Tongue (tissue), 2 donors: ENCODE data around the gene ANKS1B. TPM values are rescaled to one million over a fixed set of nuclear protein-coding genes. Genes with fewer than 3 reads are reported as not detected.

Source experiments
- DNase-seq: peaks from one replicate; pipeline ENCODE4 v3.0.0-alpha.2; 2015
- total RNA-seq: library from RNA; depleted of rRNA; stranded (reverse); fragments of >200 nt; gene quantifications from one replicate; pipeline ENCODE4 v1.2.3, GENCODE V29; 2014

ANKS1B gene
- total RNA-seq, 1 donor from 2014 or later = 16.5 TPM

GRCh38 chr12:99450036-99450630 lies 534.6 kb downstream of the ANKS1B start:
- no peak for DNase-seq

- DNase-seq = no peak
Observed at GRCh38 chr12:99444859-99445316, 539.8 kb downstream of the ANKS1B start.

- DNase-seq = no peak
Observed at GRCh38 chr12:99442758-99443157, 542.0 kb downstream of the ANKS1B start.

- DNase-seq = no peak
Observed at GRCh38 chr12:99439399-99439798, 545.3 kb downstream of the ANKS1B start.

GRCh38 chr12:99436584-99436983 lies 548.2 kb downstream of the ANKS1B start:
- DNase-seq = no peak

GRCh38 chr12:99435095-99435791 lies 549.5 kb downstream of the ANKS1B start:
- no peak for DNase-seq

- DNase-seq = no peak
Observed at GRCh38 chr12:99433155-99433554, 551.6 kb downstream of the ANKS1B start.

GRCh38 chr12:99431203-99431602 lies 553.5 kb downstream of the ANKS1B start:
- no peak for DNase-seq

GRCh38 chr12:99427104-99427503 lies 557.6 kb downstream of the ANKS1B start:
- DNase-seq = no peak

- no peak for DNase-seq
Observed at GRCh38 chr12:99418379-99418778, 566.4 kb downstream of the ANKS1B start.

- DNase-seq = no peak
Observed at GRCh38 chr12:99413751-99414150, 571.0 kb downstream of the ANKS1B start.

GRCh38 chr12:99393763-99394162 lies 591.0 kb downstream of the ANKS1B start:
- DNase-seq = no peak

- DNase-seq = no peak
Observed at GRCh38 chr12:99392091-99392850, 592.5 kb downstream of the ANKS1B start.

- DNase-seq = no peak
Observed at GRCh38 chr12:99390707-99391106, 594.0 kb downstream of the ANKS1B start.

GRCh38 chr12:99389751-99390150 lies 595.0 kb downstream of the ANKS1B start:
- no peak for DNase-seq

- DNase-seq = peak; percentile 4
Observed at GRCh38 chr12:99388671-99389195, 596.0 kb downstream of the ANKS1B start.

- no peak for DNase-seq
Observed at GRCh38 chr12:99387661-99388060, 597.1 kb downstream of the ANKS1B start.

GRCh38 chr12:99386907-99387306 lies 597.8 kb downstream of the ANKS1B start:
- DNase-seq = no peak

- no peak for DNase-seq
Observed at GRCh38 chr12:99383258-99383657, 601.5 kb downstream of the ANKS1B start.

GRCh38 chr12:99381992-99382391 lies 602.7 kb downstream of the ANKS1B start:
- no peak for DNase-seq

- no peak for DNase-seq
Observed at GRCh38 chr12:99380701-99381100, 604.0 kb downstream of the ANKS1B start.

GRCh38 chr12:99374023-99374422 lies 610.7 kb downstream of the ANKS1B start:
- DNase-seq = no peak
